NOMO-1 treated with DMSO at 0.1 percent for 48 hours (cell line): ENCODE data around the gene CDYL2.

ENCODE experiments used
- DNase-seq: peaks from one replicate; lab custom pipeline; 2025; ENCODE audit not compliant: unreplicated experiment; lab: John Stamatoyannopoulos, UW

CDYL2 gene

DNA sequence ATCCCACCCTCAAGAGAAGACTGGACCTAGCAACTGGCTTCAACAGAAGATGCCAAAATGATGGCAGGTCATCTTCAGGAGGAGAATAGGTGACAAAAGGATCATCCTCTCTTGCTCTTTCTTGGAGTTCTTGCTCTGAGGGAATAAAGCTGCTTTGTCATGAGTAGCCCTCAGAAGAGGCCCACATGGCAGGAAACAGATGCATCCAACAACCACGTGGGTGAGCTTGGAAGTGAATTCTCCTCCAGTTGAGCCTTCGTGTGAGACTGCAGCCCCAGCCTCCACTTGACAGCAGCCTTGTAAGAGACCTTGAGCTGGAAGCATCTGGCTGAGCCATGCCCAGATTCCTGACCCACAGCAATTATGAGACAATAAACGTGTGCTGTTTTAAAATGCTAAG, 176.1 kb downstream of the CDYL2 start:
- DNase-seq = no peak

DNA sequence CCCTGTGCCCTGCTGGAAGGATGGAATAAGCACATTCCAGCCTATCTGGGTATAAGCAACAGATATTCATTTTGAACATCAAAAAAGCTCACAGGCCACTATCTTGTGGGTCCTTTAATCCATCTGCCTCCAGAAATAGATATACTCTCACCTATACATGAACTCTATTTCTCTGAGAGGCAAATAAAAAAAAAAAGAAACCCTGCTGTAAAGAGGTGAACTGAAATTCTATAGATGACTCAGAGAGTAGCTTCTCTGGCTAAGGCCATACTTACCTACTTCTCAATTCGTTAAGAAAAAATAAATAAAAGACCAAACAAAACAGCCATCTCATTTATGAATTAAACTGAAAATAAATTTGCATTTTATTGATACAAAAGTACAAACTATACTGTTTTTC, 177.3 kb downstream of the CDYL2 start:
- no peak for DNase-seq

DNA sequence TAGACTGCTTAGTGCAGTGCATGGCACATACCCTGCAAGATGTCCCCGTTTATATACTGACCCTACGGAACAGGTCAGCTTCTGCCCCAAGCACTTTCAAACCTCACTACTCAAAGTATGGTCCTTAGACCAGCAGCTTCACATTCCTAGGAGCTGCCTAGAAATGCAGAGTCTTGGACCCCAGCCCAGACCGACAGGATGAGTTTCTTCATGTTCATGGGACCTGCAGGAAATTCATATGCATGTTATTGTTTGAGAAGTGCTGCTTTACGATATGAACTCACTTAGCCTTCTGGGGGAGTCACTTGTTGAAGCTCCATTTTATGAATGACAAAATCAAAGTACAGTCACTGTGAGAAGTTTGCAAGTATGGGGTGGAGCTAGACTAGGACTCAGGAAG, 181.0 kb downstream of the CDYL2 start:
- DNase-seq = no peak

DNA sequence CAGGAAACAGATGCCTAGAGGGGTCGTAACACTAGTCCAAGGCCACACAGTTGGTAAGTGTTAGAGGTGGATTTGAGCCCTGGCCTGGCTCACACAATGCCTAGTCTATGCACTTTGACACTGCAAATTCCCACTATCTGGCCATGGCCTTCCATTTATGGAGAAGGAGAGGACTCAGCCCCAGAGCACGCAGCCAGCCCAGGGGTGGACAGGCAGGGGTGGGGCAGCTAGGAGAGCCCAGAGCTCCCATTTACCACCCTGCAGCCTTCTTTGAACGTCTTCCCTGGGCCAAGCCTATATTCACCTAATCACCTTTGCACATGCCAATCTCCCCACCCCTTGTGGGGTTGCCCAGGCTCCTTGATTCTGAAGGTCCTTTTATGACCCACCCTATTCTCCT, 182.4 kb downstream of the CDYL2 start:
- DNase-seq = no peak

DNA sequence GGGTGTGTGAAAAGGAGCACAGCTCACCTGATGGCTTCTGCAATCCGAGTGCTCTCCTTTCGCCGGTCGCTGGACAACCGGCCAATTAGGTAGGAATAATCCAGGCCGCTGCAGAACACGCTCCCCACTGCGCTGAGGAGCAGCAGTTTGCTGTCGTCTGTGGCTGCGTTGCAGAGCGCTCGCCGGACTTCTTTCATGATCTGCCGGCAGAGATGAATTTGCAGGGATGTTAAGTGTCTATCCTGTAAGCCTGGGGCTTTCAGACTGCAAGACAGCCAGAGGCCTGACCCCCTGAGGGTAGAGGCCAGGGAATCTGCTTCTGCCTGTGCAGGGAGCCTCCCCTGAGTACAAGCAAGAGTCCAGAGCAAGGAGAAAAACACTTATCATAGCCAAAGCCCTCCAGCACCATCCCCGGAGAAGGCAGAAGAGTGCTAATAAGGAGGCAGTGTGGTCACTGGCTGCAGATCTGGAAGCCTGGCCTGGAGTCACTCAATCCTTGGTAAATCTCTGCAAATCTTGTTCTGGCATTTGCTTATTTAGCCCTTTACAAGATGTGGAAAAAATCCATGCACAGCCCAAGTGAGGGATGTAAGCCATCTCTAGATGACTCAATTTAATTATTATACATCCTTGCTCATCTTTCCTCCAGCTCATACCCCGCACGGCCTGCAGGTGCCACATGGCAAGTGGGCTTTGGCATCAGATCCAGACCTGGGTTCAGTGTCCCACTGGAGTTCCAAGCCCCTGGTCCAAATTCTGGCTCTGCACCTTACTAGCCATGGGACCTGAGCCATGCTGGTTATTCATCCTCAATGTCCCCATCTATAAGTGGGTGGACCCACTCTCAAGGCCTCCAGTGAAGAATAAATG, 183.4 kb downstream of the CDYL2 start:
- DNase-seq = no peak

DNA sequence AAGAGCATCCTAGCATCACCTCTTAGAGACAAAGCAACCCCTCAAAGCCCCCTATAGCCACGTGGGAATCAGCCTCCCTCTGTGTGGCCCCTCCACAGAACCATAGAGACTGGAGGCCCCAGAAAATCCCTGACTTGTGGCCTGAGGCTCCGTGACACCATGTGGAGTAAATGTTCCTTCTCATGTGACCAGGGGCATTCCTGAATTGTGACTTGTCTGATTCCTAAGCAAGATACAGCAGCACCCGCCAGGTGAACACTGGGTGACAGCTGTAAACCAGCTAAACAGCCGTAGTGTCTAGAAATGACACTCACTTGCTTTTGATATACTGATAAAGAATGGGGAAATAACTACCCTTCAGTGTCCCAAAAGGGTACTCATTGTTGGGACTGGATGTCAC, 184.6 kb downstream of the CDYL2 start:
- no peak for DNase-seq

DNA sequence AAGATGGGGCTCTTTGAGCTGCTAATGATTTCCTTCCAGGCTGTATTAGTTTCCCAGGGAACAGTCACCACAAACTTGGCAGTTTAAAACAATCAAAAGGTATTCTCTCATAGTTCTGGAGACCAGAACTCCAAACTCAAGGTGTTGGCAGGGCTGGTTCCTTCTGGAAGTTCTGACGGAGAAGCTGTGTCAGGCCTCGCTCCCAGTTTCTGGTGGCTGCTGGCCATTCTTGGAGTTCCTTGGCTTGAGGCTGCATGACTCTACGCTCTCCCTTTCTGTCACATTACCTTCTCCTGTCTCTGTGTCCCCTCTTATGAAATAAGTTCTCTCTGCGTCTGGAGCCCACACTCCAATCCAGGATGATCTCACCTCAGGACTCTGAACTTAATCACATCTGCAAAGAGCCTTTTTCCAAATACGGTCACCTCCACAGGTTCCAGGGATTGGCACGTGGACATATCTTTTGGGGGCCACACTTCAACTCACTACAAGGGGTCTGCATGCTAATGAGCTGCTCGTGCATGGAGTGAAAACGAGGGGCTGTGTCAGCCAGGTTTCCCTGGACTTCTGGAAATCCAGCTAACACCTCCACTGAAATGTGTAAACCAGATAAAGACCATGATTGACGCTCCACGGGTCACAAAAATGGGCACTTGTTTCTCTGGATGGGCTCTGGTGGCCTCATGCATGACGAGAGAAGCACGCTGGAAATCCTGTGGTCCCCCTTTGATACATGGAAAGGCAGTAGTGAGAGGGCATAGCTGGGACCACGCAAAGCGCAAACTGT, 185.3 kb downstream of the CDYL2 start:
- no peak for DNase-seq

DNA sequence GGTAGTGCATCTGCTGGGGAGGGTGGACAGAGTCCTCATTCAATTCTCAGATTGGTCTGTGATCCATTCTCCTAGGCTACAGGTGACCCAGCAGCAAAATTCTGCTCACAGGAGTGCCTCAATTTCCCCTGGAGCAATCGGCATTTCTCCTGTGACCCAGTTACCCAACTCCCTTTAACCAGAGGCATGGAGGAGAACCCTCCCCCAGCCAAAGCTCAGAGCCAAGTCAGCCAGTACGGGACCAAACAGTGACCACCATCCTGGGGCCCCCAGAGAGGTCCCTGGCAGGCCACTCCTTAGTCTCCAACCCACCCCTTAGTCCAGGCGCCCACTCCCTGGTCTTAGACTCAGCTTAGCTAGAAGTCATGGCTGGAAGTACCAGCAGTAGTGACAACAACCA, 188.0 kb downstream of the CDYL2 start:
- no peak for DNase-seq

DNA sequence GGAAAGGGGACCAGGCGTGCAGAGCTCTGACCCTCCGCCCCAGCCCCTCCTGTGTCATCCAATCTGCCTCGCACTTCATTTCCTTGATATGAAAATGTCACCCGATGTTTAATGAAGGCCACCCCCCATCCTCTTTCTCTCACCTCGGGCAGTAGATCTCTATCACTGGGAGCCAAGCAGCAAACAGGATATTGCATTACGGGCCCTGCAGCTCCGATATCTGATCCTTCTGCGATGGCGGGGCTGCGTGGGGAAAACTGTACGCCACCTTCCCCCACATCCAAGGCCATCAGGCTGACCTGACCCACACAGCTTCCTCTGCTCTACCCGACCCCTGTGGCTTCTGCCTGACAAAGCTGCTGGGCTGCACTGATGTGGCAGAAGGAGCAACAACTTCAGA, 188.7 kb downstream of the CDYL2 start:
- no peak for DNase-seq

DNA sequence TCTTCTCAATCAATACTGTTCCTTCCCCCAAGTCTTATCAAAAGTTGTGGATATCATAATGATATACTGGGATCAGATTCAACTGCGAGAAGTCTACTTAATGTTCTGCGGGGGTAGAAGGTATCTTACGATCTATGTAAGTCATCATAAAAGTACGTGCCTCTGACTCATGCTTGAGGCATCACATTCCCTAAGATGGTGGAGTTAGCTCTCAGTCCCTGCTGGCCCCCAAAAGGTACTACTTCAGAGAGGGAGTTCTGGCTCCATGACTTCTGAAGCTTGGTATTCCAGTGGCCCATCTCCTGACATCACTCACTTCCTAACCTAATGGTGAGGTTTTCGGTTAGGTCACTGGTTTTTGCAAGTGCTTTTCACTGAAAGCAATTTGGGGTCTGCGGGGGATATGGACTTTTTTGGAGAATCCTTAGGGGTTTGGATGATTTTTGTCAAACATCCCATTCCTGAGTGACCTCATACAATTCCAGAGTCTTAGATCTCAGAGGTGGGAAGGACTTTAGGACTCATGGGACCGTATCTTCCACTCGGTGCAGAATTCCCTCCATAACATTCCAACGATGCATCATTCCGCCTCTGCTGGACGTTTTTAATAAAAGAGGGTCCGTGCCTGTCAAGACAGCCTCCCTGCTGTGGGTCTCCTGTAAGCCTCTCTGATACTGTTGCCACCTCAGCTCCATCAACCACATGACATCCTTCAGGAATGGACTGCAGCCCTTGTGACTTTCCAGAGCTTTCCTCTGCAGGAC, 189.3 kb downstream of the CDYL2 start:
- no peak for DNase-seq

DNA sequence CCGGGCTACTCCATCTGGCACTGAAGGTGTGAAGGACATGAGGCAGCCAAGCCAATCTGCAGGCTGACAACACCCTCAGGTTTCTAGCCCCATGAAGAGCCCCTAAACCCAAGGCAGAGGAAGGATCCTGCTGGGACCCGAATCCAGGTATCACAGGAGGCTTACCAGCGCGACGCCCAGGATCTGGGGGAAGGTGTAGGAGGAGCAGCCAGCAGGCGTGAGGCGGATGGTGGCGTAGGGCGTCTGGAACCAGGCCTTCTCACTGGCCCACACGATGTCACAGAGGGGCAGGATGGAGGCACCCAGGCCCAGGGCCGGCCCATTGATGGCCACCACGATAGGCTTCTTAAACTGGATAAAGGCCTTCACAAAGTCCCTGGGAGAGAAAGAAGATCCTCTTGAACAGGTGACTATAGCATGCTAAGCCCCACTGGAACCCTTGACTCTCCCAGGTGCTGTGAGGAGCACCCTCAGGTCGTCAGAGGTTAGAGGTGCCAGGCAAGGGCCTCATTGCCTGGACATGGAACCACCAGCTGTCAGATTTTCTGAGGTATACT, 191.9 kb downstream of the CDYL2 start:
- DNase-seq = no peak

DNA sequence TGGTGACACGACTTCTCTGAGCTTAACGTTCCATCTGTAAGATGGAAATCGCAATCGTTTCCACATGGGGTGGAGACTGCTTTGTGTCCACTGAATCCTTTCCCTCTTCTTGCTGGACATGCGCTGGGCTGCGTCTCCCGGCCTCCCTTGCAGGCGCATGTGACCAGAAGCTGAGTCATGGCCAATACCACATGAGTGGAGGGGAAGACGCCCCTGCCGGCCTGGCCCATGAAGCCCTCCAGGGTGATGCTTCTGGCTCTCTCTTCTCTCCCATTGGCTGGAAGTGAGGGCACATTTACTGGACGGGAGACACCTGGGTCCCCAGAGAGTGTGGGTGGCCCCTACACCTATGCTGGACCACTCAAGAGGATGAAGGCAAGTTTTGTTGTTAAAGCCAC, 192.5 kb downstream of the CDYL2 start:
- DNase-seq = no peak

DNA sequence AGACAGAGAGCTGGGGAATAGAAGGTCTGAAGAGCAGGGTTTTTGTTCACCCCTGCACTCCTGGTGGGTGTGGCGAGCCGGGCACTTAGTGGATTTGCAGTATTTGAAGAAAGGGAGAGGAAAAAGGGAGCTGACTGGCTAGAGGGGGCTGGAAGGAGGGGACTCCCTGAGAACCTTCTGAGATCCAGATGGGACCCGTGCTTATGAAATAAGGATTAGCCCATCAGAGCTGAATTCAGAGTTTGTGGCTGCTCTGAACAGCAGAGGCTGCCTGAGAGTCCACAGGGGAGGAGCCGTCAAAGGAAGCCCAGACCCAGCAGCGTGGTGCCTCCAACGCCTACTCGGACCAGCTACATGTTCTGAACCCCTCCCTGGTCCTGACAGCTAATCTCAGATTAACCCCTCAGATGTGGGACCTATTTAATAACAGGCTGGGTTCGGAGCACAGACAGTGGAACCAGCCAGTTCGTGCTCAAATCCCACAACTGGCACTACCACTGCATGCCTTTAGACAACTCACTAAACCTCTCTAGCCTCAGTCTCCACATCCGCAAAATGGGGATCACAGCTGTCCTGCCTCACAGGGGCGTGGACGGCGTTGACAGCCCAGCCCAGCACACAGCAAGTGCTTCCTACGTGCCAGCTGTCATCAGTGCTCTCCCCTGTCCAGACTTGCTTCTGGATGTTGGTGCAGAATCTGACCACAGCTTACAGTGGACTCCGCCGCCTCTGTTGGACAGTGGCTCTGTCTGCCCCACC, 193.0 kb downstream of the CDYL2 start:
- DNase-seq = no peak

DNA sequence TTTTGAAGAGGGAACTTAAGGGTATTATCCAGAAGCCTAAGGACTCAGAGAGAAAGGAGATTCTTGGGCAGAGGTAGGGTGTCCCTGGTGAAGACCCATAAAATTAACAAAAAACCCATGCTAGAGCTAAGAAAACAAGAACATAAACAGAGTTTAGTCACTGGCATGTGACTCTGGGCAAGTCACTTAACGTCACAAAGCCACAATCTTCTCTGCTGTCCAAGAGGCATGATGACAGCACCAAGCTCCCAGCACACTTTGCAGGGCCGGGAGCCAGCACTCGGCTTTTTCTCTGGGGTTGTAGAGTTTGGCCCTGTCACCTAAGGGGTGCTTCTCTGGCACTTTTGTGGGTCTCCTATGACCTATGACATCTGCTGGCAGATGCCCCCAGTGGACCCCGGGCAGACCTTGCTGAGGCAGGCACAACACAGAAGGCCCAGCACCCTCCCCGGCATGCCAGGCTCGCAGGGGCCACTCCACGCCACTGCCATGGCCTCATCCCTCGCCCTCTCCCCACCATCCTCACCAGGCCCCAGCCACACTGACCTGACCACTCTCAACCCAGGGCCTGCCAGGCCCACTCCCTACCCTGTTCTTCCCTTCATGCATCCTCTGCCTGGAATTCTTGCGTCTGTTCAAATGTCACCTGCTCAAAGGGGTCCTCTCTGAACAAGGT, 193.8 kb downstream of the CDYL2 start:
- DNase-seq = no peak

DNA sequence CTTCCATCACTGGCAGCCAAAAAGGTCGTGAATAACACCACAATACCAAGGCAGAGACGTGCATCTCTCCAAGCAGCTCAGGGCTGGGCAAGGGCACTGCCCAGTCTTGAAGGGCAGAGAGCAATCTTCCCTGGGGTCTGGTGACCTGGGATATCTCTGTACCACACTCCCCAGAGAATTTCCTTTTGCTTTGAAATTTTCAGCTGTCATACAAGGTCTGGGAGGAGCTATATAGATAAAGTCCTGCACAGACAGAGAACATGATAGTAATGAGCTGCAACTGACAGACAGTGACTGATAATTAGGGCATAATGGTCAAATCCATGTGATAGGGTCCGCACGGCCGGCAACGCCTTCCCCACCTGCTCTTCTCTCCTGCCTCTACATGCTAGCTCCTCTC, 195.5 kb downstream of the CDYL2 start:
- DNase-seq = no peak

DNA sequence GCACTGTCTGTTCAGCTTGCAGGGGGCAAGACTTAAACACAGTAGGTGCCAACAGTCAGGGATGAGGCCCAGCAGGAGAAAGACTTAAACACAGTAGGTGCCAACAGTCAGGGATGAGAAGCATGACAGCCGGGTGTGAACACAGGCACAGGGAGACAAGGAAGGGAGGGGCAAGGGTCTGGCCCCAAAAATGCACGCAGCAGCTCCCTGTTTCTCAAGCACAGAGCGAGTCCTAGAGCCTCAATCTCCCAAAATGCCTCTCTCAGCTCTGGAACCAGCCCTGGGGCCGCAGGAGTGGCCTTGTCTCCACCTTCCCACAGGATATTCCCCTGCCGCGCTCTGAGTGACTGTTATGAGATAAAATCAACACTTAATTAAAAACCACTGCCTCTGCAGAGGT, 197.2 kb downstream of the CDYL2 start:
- no peak for DNase-seq

DNA sequence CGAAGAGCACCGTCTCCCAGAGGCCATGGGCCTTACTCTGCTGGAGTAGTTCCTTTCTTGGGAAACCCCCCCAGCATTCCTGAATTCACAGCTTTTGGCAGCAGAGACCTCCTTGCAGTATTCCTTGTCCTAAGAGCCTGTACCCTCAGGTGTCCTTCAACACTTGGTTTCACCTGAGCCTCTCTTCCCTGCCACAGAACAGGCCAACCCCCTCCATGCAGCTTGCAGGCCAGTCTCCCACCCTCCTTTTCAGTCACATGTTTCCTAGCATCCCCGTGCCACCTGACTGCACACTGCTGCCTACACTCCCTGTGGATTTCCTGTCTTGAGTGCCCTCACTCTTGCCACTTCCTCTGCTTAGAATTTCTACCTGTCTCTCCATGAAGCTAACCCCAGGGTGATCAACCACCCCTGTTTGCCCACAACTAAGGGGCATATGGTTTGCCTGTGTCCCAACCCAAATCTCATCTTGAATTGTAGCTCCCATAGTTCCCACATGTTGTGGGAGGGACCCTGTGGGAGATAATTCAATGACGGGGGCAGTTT, 198.1 kb downstream of the CDYL2 start:
- no peak for DNase-seq

DNA sequence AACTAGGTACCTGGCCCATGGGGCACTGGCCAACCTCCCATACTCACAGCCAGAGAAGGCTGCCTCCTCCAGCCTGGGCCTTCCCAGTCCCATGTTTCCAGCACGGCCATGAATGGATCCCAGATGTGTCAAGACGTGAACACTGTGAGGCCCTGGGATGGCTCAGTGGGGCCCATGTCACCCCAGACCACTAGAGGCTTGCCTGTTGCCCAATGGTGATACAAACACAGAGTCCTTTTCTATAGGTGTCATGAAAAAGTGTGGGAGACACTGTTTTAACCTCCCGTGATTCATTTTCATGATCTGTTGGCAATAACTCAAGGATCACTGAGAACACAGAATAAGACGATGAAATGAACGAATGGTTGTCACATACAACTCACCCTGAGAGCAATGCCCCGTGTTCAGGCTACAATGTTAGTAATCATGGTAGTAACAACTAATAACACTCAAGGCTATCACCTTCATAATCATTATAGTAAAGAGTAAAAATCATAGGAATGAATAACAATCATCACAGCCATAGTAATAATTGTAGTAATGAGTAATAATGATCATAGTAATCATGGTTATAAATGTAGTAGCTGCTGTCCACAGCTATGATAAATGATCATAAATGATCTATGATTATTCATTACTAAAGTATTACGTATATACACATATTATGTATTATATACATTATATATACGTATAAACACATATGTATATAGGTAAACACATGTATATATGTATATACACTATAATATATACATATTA, 199.6 kb downstream of the CDYL2 start:
- no peak for DNase-seq

DNA sequence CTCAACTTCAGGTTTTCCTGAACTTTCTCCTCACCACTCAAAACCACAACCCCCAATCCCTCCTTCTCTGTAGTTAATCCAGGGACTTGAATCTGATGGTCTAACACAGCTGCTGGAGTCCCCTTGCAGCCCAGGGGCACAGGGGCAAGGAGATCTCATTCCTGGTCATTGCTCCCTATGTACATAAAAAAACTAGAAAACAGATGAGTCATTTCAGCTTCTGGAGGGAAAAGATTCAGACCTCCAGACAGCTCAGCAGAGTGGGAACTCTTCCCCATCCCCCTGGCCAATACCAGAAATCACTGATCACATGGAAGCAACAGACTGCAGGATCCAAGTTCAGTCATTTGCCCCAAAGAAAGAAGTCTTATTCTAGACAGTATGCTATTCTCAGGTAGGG, 201.5 kb downstream of the CDYL2 start:
- no peak for DNase-seq
